NCI-H82 (cell line): Measurements from ENCODE around the gene SCUBE2.
"Not testable (repeated sequence)": the region's sequence is repeated elsewhere in the genome, so short reads cannot be mapped to it uniquely, and the experiment has no call there.

Experiments used
- DNase-seq: peaks from one replicate; lab custom pipeline; 2025; lab: John Stamatoyannopoulos, UW

SCUBE2 gene

GRCh38 chr11:9008011-9008550, 83.3 kb downstream of the SCUBE2 start:
- no peak for DNase-seq

- DNase-seq = no peak
Measured at GRCh38 chr11:9005087-9005486, 86.3 kb downstream of the SCUBE2 start.

- peak; percentile 34 for DNase-seq
Measured at GRCh38 chr11:9004183-9004926, 87.0 kb downstream of the SCUBE2 start.

- peak; percentile 75 for DNase-seq
Measured at GRCh38 chr11:9003573-9004182, 87.7 kb downstream of the SCUBE2 start, which contains the start of gene NRIP3. NRIP3 (minus strand) TSS chr11:9004001; CDS start chr11:9003935, 66 bp downstream.

GRCh38 chr11:9002920-9003572, 88.4 kb downstream of the SCUBE2 start:
- DNase-seq = peak; percentile 25

GRCh38 chr11:9001736-9002135, 89.7 kb downstream of the SCUBE2 start:
- DNase-seq = no peak

GRCh38 chr11:8998017-8998416, 93.4 kb downstream of the SCUBE2 start:
- DNase-seq = no peak

- no peak for DNase-seq
Measured at GRCh38 chr11:8997451-8997850, 93.9 kb downstream of the SCUBE2 start.

- no peak for DNase-seq
Measured at GRCh38 chr11:8989453-8989852, 101.9 kb downstream of the SCUBE2 start.

GRCh38 chr11:8988329-8989234, 102.8 kb downstream of the SCUBE2 start:
- DNase-seq = no peak

- no peak for DNase-seq
Measured at GRCh38 chr11:8987446-8987845, 104.0 kb downstream of the SCUBE2 start.

GRCh38 chr11:8986772-8987171, 104.6 kb downstream of the SCUBE2 start:
- DNase-seq = not testable (repeated sequence)

- DNase-seq = no peak
Measured at GRCh38 chr11:8985462-8985861, 105.9 kb downstream of the SCUBE2 start.

- DNase-seq = no peak
Measured at GRCh38 chr11:8983552-8983951, 107.8 kb downstream of the SCUBE2 start.

- no peak for DNase-seq
Measured at GRCh38 chr11:8980485-8980884, 110.9 kb downstream of the SCUBE2 start.

- DNase-seq = not testable (repeated sequence)
Measured at GRCh38 chr11:8979365-8979764, 112.0 kb downstream of the SCUBE2 start.

GRCh38 chr11:8973121-8973520, 118.3 kb downstream of the SCUBE2 start:
- no peak for DNase-seq

- peak; percentile 58 for DNase-seq
Measured at GRCh38 chr11:8971924-8972316, 119.5 kb downstream of the SCUBE2 start.

- no peak for DNase-seq
Measured at GRCh38 chr11:8971196-8971923, 120.0 kb downstream of the SCUBE2 start.
